NAMALWA (cell line): ENCODE data around the gene TFF1.

Experiments used
- DNase-seq: peaks from one replicate; pipeline ENCODE4 v3.0.0-alpha.2; 2015; ENCODE audit warnings: low spot score

The TFF1 gene

DNA sequence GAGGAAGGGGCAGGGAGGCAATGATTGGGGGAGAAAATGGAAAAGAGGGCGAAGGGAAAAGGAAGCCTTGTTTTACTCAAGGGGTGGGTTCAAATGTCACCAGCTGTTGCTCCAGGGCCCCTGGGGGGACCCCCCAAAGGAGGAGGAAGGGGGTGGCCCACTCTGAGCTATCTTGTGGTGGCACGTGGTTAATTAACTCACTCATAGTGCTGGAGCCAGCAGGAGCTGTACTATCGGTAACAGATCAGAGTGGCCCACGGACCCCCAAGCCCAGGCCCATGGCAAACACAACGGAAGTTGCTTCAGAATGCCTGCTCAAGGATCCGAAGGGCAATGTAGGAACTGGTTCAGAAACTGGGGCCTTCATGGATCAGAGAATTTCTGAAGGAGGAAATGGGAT lies 22.8 kb downstream of the TFF1 start:
- DNase-seq, result no peak

DNA sequence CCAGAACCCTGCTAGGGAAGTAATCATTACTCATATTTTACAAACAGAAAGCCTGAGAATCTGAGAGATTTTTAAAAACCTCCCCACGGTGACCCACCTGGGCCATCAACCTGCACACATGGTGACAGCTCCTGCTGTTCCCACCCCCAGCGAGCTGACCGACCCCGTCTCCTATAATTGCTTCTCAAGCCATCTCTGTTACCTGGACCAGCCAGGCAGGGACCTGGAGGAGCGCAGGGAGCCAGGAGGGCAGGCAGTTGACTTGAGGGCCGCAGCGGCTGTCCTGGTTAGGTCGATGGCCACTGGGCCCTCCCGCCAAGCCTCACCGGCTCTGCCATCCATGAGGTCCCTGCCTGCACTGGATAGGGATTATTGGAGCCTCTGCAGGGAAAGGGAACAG lies 23.2 kb downstream of the TFF1 start:
- no peak for DNase-seq

DNA sequence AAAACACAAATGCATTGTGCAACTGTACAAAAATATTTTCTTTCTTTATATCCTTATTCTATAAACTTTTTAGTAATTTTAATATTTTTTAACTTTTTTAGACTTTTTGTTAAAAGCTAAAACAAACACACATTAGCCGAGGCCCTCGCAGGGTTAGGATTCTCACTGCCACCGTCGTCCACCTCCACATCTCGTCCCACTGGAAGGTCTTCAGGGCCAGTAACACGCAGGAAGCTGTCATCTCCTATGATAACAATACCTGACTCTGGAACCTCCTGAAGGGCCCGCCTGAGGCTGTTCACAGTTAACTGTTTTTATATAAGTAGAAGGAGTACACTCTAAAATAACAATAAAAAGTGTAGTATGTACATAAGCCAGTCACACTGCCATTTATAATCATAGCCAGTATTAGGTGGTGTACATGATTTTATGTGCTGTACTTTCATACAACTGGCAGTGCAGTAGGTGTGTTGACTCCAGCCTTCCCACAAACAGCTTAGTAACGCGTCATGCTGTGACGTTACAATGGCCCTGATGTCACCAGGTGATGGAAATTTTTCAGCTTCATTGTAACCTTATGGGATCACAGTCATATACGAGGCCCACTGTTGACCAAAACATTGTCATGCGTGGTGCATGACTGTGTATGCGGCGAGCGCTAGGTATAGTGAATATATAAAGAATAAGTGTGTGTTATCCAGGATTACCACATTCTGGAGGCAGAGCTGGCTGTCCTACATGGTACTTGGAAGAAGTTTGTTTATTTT lies 24.4 kb downstream of the TFF1 start:
- DNase-seq, result no peak

DNA sequence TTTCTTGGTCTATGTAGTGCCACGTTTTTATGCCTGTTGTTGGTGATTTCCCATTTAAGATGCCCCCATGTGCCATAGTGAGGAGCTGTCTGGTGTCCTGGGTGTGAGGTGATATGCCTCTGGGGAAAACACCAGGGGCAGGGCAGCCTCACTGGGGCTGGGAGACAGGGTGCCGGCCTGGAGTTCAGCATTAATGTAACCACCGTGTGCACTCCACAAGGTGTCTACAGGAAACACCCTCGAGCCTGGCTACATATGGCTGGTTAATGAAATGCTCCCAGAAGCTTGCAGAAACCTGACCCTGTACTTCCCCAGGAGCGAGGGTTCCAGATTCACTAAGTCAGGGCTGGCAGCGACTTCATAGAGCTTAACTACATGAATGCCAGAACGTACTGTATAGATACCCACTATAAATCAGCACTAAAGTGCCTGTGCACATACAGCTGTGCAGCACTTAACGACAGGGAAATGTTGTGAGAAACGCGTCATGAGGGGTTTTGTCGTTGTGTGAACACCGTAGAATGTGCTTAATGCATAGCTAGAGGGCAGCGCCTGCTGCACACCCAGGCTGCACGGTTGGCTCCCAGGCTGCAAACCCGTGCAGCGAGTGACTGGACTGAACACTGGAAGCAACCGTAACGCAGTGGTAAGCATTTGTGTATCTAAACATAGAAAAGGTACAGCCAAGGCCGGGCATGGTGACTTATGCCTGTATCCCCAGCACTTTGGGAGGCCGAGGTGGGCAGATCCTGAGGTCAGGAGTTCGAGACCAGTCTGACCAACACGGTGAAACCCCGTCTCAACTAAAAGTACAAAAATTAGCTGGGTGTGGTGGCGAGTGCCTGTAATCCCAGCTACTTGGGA lies 25.9 kb downstream of the TFF1 start:
- no peak for DNase-seq

DNA sequence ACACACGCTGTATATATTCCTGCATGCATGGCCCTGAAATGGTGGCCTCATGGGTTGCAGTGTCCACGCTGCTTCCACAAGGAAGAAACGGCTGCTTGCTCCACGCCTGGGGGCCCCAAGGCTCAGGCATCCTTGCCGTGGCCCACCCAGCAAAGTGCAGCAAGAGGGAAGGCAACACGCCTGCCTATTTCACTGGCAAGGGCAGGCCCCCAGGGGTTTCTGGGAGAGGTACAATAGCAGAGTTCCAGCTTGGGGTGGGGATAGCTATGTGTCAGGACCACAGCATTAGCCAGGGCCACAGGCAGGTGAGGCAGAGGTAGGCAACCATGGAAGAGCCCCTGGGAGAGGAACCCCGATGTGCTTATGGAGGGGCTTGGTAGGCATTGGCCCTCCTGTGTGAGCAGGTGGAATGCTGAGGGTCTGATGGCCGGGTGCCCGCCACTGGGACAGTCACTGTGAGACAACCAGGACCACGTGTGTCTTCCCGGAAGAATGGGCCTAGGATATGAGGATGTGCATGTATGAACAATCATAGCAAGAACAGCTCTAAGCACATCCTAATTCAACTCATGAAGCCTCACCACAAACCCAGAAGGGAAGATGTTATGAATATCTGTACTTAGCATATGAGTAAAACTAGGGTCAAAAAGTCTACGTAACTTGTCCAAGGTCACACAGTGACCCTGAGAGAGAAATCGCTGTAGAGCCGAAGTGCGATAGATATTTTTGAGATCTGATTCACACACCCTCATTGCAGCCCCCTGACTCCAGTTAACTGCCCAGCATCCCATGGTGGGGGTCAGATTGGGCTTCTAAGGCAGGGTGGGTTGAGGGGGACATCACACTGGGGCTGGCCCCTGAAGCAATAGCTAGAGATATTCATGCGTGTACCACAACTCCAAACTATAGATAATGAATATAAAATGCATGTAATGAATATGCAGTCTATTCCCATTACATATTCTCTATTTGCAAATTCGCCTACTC lies 27.3 kb downstream of the TFF1 start:
- DNase-seq, result no peak

DNA sequence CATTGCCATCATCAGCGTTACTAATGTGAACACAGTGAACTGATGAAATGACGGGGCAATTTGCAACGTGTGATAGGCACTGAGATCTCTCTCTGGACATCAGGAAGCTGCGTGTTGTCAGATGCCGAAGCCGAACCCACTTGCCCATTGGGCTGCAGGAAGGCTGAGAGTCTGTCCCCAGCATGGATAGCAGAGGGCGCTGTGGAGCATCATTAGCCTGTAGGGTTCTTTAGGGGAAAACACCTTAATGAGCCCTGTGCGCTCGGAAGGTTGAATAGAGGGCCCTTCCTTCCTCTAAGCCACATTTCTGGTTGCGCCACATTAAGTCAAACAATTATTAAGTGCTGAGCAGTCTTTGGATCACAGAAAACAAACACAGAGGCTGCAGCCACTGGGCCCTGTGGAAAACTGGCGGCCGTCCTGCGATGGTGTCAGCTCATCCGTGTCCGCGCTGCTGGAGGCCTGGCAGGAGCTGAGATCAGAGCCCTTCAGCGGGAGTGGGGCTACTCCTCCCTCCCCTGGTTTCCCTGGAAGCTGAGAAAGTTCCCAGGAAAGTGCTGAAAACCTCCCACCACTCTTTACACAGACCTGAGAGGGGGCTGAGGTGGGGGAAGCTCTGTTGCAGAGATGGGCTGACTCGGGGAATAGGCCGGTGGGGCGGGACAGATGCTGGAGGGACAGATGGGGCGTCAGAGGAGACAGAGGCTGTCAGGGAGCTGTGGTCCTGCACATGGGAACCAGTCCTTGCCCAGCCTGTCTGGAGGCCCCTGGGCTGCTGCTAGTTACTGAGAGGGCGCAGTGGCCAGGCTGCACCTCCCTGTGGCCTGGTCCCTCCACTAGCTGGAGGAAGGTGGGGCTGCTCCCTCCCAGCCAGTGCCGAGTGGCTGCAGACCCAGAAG lies 28.3 kb downstream of the TFF1 start:
- DNase-seq, result peak; percentile 74

DNA sequence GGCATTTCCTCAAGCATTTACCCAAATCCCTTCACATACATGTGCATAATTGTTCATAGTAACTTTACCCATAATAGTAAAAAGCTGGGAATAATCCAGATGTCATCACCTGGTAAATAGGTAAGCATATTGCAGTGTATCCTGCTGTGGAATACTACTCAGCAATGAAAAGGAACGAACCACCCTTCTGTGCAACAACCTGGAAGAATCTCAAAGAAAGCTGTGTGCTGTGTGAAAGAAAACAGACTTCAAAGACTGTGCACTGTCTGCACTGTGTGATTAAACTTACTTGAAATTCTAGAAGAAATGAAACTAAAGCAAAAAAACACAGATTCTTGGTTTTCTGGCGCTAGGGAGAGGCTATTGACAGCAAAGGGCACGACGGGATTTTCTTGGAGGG lies 29.1 kb downstream of the TFF1 start:
- no peak for DNase-seq

DNA sequence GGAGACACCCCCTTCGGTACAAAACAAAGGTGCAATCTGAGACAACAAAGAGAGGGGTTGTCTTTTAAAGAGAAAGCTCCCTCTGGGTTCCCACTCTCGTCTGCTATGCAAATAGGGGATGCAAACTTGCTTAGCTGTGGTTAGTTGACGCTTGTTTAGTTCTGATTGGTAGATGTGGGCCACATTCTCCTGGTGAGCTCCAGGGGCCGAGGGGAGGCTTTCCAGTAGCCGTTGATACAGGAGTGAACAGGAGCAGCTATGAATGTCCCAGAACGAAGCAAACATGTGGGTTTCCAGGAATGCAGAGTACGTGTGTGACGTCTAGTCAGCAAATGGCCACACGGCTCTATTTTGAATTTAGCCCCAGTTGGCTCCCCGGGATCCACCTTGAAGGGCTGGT lies 30.3 kb downstream of the TFF1 start:
- DNase-seq, result no peak

DNA sequence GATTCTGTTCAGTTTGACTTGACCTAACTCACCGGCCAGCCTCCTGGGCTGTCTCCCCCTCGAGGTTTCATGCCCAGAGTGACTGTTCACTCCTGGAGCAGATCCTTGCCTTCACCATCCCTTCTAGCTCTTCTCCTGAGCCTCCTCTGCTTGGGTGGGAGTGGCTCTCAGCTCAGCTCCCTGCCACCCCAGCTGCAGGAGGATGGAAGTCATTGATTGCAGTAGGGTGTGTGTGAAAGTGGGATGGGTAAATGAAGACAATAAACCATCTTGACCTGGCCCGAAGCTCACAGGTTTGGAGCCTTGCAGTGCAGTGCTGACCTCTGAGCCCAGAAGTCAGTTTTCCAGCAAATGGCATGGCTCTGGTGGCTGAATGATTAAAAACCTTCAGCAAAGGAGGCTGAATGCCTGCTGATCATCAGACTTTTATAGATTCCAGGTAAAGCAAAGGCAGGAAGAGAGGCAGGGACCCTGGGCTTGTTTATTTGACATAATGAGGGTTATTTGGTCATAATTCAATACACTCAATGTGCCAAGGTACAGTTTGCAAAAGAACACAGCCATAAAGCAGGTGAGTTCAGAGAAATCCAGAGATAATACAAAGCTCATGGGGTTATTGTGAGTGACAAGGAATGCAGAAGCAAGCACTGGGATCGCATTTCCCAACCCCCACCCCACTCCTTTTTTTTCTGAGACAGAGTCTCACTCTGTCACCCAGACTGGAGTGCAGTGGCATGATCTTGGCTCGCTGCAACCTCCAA lies 33.6 kb downstream of the TFF1 start:
- DNase-seq, result no peak

DNA sequence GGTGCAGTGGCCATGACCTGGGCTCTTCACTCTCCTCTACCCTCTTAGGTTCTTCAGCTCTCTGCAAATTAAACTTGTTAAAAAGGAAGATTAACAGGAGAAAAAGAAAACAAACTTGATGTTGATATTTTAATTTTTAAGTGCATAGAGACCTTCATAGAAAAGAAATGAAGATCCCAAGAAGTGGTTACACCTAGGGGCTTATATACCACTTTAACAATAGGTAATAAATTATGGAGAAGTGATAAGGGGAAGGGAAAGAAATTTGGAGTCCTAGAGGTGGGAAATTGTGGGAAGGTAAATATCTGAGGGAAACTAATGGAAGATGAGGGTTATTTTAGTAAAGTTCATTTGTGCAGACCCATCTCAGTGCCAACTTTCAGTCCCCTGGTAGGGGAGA lies 34.7 kb downstream of the TFF1 start:
- DNase-seq, result no peak

DNA sequence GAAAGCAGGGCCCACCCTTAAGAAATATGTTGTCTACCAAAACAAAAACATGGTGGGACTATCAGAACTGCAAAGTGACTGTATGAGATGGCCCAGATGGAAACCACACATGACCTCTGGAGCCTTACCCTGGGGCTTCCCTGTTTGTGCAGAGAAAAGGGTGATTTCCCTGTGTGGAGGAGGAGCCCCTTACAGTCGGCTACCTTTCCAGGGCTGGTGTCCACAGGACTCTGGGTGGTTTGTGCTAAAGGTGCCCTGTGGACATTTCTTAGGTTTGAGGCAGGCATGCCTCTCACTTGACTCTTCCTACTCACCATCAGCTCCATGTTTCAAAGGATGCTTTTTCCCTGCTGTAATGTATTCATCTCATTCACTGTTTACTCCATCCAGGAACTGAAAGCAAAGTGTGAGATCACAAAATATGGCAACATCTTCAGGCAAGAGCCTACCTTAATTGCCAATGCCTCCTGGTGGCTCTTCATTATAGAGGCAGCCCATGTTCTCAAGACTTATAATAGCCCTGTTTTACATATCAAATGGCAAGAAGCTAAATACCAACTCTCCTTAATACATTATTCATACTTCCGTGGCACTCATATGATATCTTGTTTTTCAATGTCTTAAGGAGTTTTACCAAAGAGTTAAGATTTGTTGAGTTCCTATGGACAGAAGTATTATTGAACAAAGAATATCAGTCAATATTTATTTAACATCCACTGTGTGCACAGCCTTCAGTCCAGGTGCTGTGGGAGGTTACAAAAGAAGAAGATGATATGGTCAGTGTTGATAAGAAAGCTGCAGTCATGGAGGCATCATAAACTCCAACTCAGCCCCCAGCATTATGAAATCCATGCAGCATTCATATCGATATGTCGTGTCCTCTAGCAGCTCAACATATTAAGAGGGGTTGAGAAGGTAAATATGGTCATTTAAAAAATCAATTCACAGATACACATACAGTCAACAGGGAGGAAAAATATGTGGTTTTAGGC lies 35.7 kb downstream of the TFF1 start:
- peak; percentile 17 for DNase-seq

DNA sequence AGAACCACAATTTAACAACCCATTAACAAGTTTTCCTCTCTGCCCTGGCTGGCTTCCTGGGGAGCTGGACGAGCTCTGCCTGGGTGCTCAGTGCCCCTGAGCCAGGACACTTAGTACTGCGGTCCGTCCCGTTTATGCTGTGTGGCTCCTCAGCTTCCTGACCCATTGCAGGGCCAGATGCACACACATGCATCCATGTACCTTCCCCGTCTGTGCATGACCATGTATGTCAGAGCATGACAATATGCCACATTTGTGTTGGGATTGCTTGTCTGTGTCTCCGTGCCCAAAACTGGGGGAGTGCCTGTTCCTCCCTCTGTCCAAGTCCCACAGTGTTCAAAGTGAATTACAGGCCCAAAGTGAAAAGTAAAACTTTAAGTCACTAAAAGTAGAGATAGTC lies 41.4 kb downstream of the TFF1 start:
- no peak for DNase-seq

DNA sequence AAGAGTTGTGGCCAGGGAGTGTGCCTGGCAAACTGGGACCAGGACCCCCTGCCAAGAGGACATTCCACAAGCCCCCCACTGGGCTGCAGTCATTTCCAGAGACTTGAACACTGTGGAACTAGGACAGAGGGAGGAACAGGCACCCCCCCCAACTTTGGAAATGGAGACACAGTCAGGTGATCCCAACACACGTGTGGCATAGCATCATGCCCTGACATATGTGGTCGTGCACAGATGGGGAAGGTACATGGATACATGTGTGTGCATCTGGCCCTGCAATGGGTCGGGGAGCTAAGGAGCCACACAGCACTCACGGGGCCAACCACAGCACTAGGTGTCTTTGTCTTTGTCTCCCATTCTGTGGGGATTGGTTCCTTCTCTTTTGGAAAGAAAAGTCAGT lies 44.5 kb downstream of the TFF1 start:
- DNase-seq, result no peak

DNA sequence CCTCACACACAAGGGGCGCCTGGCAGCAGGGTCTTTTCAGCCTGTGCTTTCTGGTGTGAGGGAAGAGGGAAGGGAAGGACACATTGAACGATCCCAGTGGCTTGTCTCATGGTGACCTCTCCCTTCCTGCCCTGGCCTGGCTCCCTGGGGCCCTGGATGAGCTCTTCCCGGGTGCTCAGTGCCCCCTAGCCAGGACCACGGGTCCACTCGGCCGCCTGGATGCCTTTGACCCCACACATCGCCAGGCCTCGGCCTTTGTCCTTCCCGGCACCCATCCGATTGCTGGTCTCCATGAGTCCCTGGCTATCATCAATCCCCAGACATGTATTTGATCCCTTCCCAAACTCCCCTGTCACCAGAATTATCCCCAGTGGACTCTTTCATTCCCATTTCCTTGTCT lies 45.1 kb downstream of the TFF1 start:
- no peak for DNase-seq

DNA sequence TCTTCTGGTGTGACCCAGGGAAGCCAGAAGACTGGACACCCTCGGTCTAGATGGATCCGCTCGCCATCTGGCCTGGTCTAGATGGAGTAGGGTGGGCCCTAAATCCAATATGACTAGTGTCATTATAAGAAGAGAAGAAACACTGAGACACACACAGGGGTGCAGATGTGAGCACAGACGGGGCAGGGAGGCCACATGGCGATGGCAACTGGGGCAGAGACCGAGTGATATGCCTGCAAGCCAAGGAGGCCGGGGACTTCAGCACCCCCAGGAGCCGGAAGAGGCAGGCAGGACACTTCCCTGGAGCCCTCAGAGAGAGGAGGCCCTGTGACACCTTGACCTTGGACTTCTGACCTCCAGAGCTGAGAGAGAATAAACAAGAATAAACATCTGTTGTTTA lies 45.5 kb downstream of the TFF1 start:
- DNase-seq, result no peak

DNA sequence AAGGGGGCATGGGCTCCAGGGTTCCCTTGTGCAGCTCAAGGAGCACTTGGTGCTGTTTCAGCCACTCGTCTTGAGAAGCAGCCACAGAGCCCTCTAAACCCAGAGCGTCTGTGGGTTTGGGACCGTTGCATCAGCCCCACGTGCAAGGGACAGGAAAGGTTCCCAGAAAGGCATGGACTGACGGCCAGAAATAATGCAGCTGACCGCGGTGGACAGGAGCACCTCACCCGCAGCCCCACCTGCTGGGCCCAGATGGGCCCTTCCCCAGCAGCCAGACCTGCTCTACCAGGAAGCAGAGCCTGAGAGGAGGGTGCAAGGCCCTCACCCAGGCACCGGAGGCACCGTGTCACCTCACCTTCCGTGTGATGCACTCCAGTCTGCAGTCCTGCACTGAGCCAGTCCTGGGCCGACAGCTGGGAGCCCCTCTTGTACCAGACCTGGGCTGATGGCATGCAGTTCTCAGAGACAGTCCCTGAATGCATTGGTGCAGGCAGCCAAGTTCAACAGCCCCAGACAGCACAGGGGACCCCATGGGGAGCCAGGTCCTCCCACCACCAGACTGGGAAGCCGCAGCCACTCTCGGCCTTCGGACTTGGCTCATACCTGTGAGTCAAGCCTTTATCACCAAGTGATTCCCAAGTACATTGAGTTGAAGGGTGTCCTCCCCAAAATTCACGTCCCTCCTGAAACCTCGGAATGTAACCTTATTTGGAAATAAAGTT lies 46.3 kb downstream of the TFF1 start:
- DNase-seq, result no peak

DNA sequence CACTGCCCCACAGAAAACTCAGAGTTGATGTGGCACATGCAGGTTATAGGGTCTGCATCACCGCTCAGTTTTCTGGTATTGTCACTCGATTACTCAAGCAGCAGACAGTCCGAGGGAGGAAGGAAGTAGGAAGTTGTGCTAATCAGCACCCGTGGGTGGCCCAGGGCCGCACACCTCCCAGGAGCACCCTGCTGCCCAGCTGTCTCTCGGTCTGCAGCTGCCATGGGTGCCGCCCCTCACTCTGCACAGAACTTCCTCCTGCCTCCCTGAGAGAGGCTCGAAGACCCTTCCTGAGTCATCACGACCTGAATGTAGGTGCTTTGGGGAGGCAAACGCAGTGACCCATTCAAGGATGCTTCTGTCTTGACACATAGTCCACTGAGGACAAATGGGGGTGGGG lies 47.0 kb downstream of the TFF1 start:
- peak; percentile 68 for DNase-seq
